ENCODE measurements around the gene OIT3. TPM values are rescaled to one million over a fixed set of nuclear protein-coding genes. Genes with fewer than 3 reads are reported as not detected.
"Not testable (repeated sequence)": the region's sequence is repeated elsewhere in the genome, so short reads cannot be mapped to it uniquely, and the experiment has no call there.

The OIT3 gene
- total RNA-seq, 1 donor from 2014 or later = not detected

- H3K4me3 Mint-ChIP-seq (ENCODE audit: unreplicated experiment) = no peak overlapping the region
- no peak for TF ChIP-seq CTCF (IDR thresholded peaks at IDR 0.05; ENCODE audit: partially characterized antibody, unreplicated experiment)
- H3K27ac Mint-ChIP-seq (ENCODE audit: unreplicated experiment) = no peak overlapping the region
- peaks cover 11% of the 10 kb centered on the region for H3K36me3 Mint-ChIP-seq (ENCODE audit: unreplicated experiment)
- DNase-seq = no peak
- H3K4me1 Mint-ChIP-seq (ENCODE audit: low read depth, unreplicated experiment) = no peaks in the 10 kb centered on the region
- peaks cover 3% of the 10 kb centered on the region for H3K27me3 Mint-ChIP-seq (ENCODE audit: unreplicated experiment)
- no peaks in the 10 kb centered on the region for H3K9me3 Mint-ChIP-seq (ENCODE audit: unreplicated experiment)
Measured at GRCh38 chr10:72918352-72918751, 24.8 kb downstream of the OIT3 start.

- DNase-seq; H3K4me3 Mint-ChIP-seq (ENCODE audit: unreplicated experiment); H3K4me1 Mint-ChIP-seq (ENCODE audit: low read depth, unreplicated experiment); H3K9me3 Mint-ChIP-seq (ENCODE audit: unreplicated experiment); H3K27ac Mint-ChIP-seq (ENCODE audit: unreplicated experiment); H3K27me3 Mint-ChIP-seq (ENCODE audit: unreplicated experiment): not testable (repeated sequence)
- H3K36me3 Mint-ChIP-seq (ENCODE audit: unreplicated experiment) = peaks cover 11% of the 10 kb centered on the region
Measured at GRCh38 chr10:72921147-72921683, 27.7 kb downstream of the OIT3 start.

- Mint-ChIP-seq H3K27me3 (ENCODE audit: unreplicated experiment) (peaks cover 3% of the 10 kb centered on the region), H3K9me3 (ENCODE audit: unreplicated experiment) (peaks cover 2% of the 10 kb centered on the region), H3K4me3 (ENCODE audit: unreplicated experiment) (no peak overlapping the region), H3K4me1 (ENCODE audit: low read depth, unreplicated experiment) (no peaks in the 10 kb centered on the region), H3K27ac (ENCODE audit: unreplicated experiment) (no peak overlapping the region), H3K36me3 (ENCODE audit: unreplicated experiment) (peaks cover 11% of the 10 kb centered on the region)
- no peak for TF ChIP-seq CTCF (IDR thresholded peaks at IDR 0.05; ENCODE audit: partially characterized antibody, unreplicated experiment)
- no peak for DNase-seq
Measured at GRCh38 chr10:72924351-72924750, 30.8 kb downstream of the OIT3 start.

- no peak for TF ChIP-seq CTCF (IDR thresholded peaks at IDR 0.05; ENCODE audit: partially characterized antibody, unreplicated experiment)
- Mint-ChIP-seq H3K9me3 (ENCODE audit: unreplicated experiment) (peaks cover 2% of the 10 kb centered on the region), H3K4me3 (ENCODE audit: unreplicated experiment) (no peak overlapping the region), H3K27ac (ENCODE audit: unreplicated experiment) (no peak overlapping the region), H3K27me3 (ENCODE audit: unreplicated experiment) (peaks cover 3% of the 10 kb centered on the region), H3K4me1 (ENCODE audit: low read depth, unreplicated experiment) (no peaks in the 10 kb centered on the region), H3K36me3 (ENCODE audit: unreplicated experiment) (peaks cover 4% of the 10 kb centered on the region)
- no peak for DNase-seq
Measured at GRCh38 chr10:72925951-72926465, 32.5 kb downstream of the OIT3 start.

GRCh38 chr10:72927485-72927884, 33.9 kb downstream of the OIT3 start:
- no peak for TF ChIP-seq CTCF (IDR thresholded peaks at IDR 0.05; ENCODE audit: partially characterized antibody, unreplicated experiment)
- DNase-seq = no peak
- Mint-ChIP-seq H3K4me1 (ENCODE audit: low read depth, unreplicated experiment) (no peaks in the 10 kb centered on the region), H3K27me3 (ENCODE audit: unreplicated experiment) (peaks cover 2% of the 10 kb centered on the region), H3K4me3 (ENCODE audit: unreplicated experiment) (no peak overlapping the region), H3K9me3 (ENCODE audit: unreplicated experiment) (peaks cover 2% of the 10 kb centered on the region), H3K36me3 (ENCODE audit: unreplicated experiment) (no peaks in the 10 kb centered on the region), H3K27ac (ENCODE audit: unreplicated experiment) (no peak overlapping the region)

Data from glutamatergic neuron (in vitro differentiated cells).